Kidney (tissue), 14 donors: ENCODE data around the gene SEZ6L. TPM values are rescaled to one million over a fixed set of nuclear protein-coding genes. Genes with fewer than 3 reads are reported as not detected.

ENCODE experiments used
- DNase-seq, 5 donors: peaks; one replicate each; pipeline ENCODE4 v3.0.0-alpha.2; 2013 to 2020
- FAIRE-seq: peaks from 2 replicates; lab custom pipeline; 2012; peaks lifted over from hg19 to GRCh38; lab: Jason Lieb, UNC
- H3K27ac ChIP-seq, 2 donors: one replicate each; pipeline ENCODE4 v1.7.0; 2013; ENCODE audit warnings: low read depth in 2 of 2, low read length in 2 of 2, inconsistent platforms in 1 of 2
- H3K27me3 ChIP-seq: one replicate; pipeline ENCODE4 v1.7.1; 2013; ENCODE audit warnings: low read length, inconsistent platforms; ENCODE audit not compliant: control insufficient read depth, insufficient read depth
- H3K36me3 ChIP-seq, 3 donors: one replicate each; pipeline versions ENCODE4 v1.7.0 to v1.7.1; 2013; ENCODE audit warnings: low read length in 3 of 3, control low read depth in 1 of 3, inconsistent platforms in 1 of 3; ENCODE audit not compliant: insufficient read depth in 3 of 3, control insufficient read depth in 2 of 3
- H3K4me1 ChIP-seq, 3 donors: one replicate each; pipeline versions ENCODE4 v1.7.0 to v1.7.1; 2013; ENCODE audit warnings: low read length in 3 of 3, inconsistent platforms in 1 of 3, low read depth in 1 of 3; ENCODE audit not compliant: control insufficient read depth in 2 of 3, insufficient read depth in 2 of 3
- H3K4me3 ChIP-seq, 3 donors: one replicate each; pipeline versions ENCODE4 v1.7.0 to v1.8.1; 2013; ENCODE audit warnings: low read length in 3 of 3, control low read depth in 1 of 3, inconsistent platforms in 1 of 3
- H3K9ac ChIP-seq, 3 donors: one replicate each; pipeline versions ENCODE4 v1.7.0 to v1.7.1; 2013; ENCODE audit warnings: low read length in 3 of 3, control low read depth in 1 of 3, inconsistent platforms in 1 of 3
- H3K9me3 ChIP-seq, 3 donors: one replicate each; pipeline versions ENCODE4 v1.7.0 to v1.7.1; 2013; ENCODE audit warnings: low read length in 3 of 3, control low read depth in 1 of 3, inconsistent platforms in 1 of 3; ENCODE audit not compliant: control insufficient read depth in 2 of 3, insufficient read depth in 1 of 3
- intact Hi-C: fragments of 100-400 bp; cut with DNase I; formaldehyde crosslinking; loops from one replicate; pipeline ENCODE4 v1.11.1; 2022
- polyA plus RNA-seq: library from polyadenylated mRNA; stranded (reverse); fragments of 350-450 nt; fragmentation: Illumina TruSeq; extraction: RNeasy Lipid Tissue Mini Kit (QIAGEN cat#74804); gene quantifications from one replicate; pipeline ENCODE4 v1.2.3, GENCODE V29; 2014; ENCODE audit warnings: low read depth, low replicate concordance; ENCODE audit not compliant: insufficient read depth
- total RNA-seq: library from RNA; stranded (reverse); fragmentation: NEBNext Ultra II Directional; extraction: Animal tissue kit (Norgen Biotek cat#: 25700); gene quantifications from one replicate; pipeline ENCODE4 v1.2.1, GENCODE V29; 2021
- TF ChIP-seq, protein P1 (sequence below): IDR thresholded peaks from 3 replicates; pipeline ENCODE4 v1.5.1; 2012; ENCODE audit warnings: mild to moderate bottlenecking, moderate library complexity, borderline replicate concordance; ENCODE audit not compliant: insufficient read depth; ENCODE audit errors: extremely low read depth
- donor health status: control.
- donor health status: control.
- donor health status: control.
- donor health status: control.
- donor health status: control.
- donor health status: DM: yes; HTN: yes; CAD: no.
- donor health status: Normal renal cell carcinoma (clear cell type).

The SEZ6L gene
- total and polyA plus RNA-seq, 2 donors from 2014 or later = 0.09 to 0.19 TPM

DNA sequence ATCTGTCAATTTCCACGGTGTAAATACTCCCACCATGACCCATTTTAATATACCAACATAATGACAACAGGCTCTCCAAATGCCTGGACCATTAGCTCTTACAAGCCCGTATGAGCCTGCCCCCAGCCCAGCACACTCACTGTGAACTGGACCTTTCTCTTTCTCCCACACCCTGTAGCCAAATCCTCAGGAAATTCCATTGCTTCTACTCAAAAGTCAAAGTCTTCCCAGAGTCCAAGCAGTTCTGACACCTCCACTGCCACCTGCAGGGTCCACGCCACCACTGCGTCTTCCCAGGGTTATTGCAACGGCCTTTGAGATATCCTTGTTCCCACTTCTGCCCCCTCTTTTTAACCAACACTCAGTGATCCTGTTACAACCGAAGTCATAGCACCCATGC, 149.7 kb downstream of the SEZ6L start:
- FAIRE-seq (no peak), DNase-seq (peak in 1 of 5 donors; percentile 4)
- Histone ChIP-seq H3K9me3 (no peaks in the 10 kb centered on the region), H3K9ac (no peak overlapping the region), H3K27me3 (no peaks in the 10 kb centered on the region), H3K4me1 (no peaks in the 10 kb centered on the region), H3K4me3 (no peak overlapping the region), H3K36me3 (no peaks in the 10 kb centered on the region), H3K27ac (no peak overlapping the region)
- intact Hi-C loops = no loop called here
- TF ChIP-seq, protein P1, sequence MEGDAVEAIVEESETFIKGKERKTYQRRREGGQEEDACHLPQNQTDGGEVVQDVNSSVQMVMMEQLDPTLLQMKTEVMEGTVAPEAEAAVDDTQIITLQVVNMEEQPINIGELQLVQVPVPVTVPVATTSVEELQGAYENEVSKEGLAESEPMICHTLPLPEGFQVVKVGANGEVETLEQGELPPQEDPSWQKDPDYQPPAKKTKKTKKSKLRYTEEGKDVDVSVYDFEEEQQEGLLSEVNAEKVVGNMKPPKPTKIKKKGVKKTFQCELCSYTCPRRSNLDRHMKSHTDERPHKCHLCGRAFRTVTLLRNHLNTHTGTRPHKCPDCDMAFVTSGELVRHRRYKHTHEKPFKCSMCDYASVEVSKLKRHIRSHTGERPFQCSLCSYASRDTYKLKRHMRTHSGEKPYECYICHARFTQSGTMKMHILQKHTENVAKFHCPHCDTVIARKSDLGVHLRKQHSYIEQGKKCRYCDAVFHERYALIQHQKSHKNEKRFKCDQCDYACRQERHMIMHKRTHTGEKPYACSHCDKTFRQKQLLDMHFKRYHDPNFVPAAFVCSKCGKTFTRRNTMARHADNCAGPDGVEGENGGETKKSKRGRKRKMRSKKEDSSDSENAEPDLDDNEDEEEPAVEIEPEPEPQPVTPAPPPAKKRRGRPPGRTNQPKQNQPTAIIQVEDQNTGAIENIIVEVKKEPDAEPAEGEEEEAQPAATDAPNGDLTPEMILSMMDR = no peak

DNA sequence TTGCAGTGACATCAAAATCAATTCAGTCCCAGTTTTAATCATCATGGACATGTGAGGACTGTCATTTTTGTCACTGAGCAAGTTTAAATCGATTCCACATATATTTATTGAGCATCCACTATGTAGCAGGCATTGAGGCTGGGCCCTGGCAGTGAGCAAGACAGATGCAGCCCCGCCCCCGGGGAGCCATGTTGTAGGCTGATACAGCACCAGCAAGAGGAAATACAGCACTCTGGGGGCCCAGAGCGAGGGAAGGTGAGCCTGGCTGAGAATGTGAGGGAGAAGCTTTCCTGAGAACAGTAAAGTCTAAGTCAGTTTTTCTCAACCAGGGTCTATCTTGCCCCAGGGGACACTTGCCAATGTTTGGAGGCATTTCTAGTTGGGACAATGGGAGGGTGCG, 151.2 kb downstream of the SEZ6L start:
- Histone ChIP-seq H3K27ac (no peak overlapping the region), H3K36me3 (no peaks in the 10 kb centered on the region), H3K4me1 (no peaks in the 10 kb centered on the region), H3K9ac (no peak overlapping the region), H3K9me3 (no peaks in the 10 kb centered on the region), H3K4me3 (no peak overlapping the region), H3K27me3 (no peaks in the 10 kb centered on the region)
- no peak for FAIRE-seq
- no peak for DNase-seq
- TF ChIP-seq, protein P1 = no peak
- intact Hi-C loops = no loop called here

GRCh38 chr22:26321469-26321913, 152.2 kb downstream of the SEZ6L start:
- Histone ChIP-seq H3K9me3 (no peaks in the 10 kb centered on the region), H3K36me3 (no peaks in the 10 kb centered on the region), H3K27ac (no peak overlapping the region), H3K9ac (no peak overlapping the region), H3K4me3 (no peak overlapping the region), H3K4me1 (no peaks in the 10 kb centered on the region), H3K27me3 (no peaks in the 10 kb centered on the region)
- DNase-seq (no peak), FAIRE-seq (no peak)
- TF ChIP-seq, protein P1 = no peak
- intact Hi-C loops = no loop called here
